Esophagus muscularis mucosa (tissue), 4 donors: ENCODE data around the gene CACNA2D3. TPM values are rescaled to one million over a fixed set of nuclear protein-coding genes. Genes with fewer than 3 reads are reported as not detected.

Source experiments
- DNase-seq: peaks from one replicate; pipeline ENCODE4 v3.0.0-alpha.2; 2017; ENCODE audit errors: extremely low spot score
- H3K27ac ChIP-seq, 4 donors: fragments of 200-600 bp; sonication (generic); replicated peaks in 1 of 4; 1 replicate in 3 of 4; 2 replicates in 1 of 4; pipeline ENCODE4 v1.5.1; 2016 to 2019; ENCODE audit warnings: mild to moderate bottlenecking in 1 of 4
- H3K27me3 ChIP-seq, 4 donors: fragments of 200-600 bp; sonication (generic); one replicate each; pipeline versions ENCODE4 v1.5.1 to v1.6.0; 2016 to 2019
- H3K36me3 ChIP-seq, 4 donors: fragments of 200-600 bp; sonication (generic); one replicate each; pipeline ENCODE4 v1.5.1; 2016 to 2019
- H3K4me1 ChIP-seq, 4 donors: fragments of 200-600 bp; sonication (generic); one replicate each; pipeline ENCODE4 v1.5.1; 2016 to 2019
- H3K4me3 ChIP-seq, 4 donors: fragments of 200-600 bp; sonication (generic); 1 replicate in 2 of 4; 2 replicates in 2 of 4; pipeline ENCODE4 v1.5.1; 2016 to 2019; ENCODE audit warnings: mild to moderate bottlenecking in 4 of 4, moderate library complexity in 1 of 4
- H3K9me3 ChIP-seq, 4 donors: fragments of 200-600 bp; sonication (generic); 1 replicate in 3 of 4; 2 replicates in 1 of 4; pipeline ENCODE4 v1.5.1; 2016 to 2019
- CTCF ChIP-seq, 3 experiments: fragments of 200-600 bp in 2 of 3; fragments of 450-650 bp in 1 of 3; sonication (generic) in 2 of 3; IDR thresholded peaks; one replicate each; pipeline ENCODE4 v1.5.1; 2017 to 2019; ENCODE audit warnings: antibody characterized with exemption in 3 of 3, mild to moderate bottlenecking in 2 of 3, moderate library complexity in 1 of 3
- EP300 ChIP-seq: sonication (generic); formaldehyde crosslinking; IDR thresholded peaks from one replicate; pipeline ENCODE4 v1.6.1; 2017; ENCODE audit warnings: antibody characterized with exemption
- POLR2A ChIP-seq: fragments of 450-650 bp; IDR thresholded peaks from one replicate; pipeline ENCODE4 v1.6.1; 2017; ENCODE audit warnings: antibody characterized with exemption, moderate library complexity, mild to moderate bottlenecking, low read depth
- POLR2AphosphoS5 ChIP-seq, 2 donors: sonication (generic); formaldehyde crosslinking; IDR thresholded peaks; one replicate each; pipeline ENCODE4 v1.6.1; 2017; ENCODE audit warnings: antibody characterized with exemption in 2 of 2
- WGBS: methylation state at CpG from one replicate; pipeline ENCODE4 v1.1.5; 2018; 5-methylcytosine and 5-hydroxymethylcytosine counted together
- intact Hi-C: fragments of 100-400 bp; cut with DNase I; formaldehyde crosslinking; loops from one replicate; pipeline ENCODE4 v1.15.1; 2023
- total RNA-seq, 4 donors: library from RNA; depleted of rRNA; stranded (reverse); fragments of >200 nt; gene quantifications; one replicate each; pipeline versions ENCODE4 v1.1.0 to v1.2.1, GENCODE V29; 2016

CACNA2D3 gene
- total RNA-seq, 4 donors from 2014 or later = 2.5 to 6.3 (median 3.9) TPM

- H3K4me3 ChIP-seq = no peak overlapping the region
- H3K27me3 ChIP-seq = no peaks in the 10 kb centered on the region
- DNase-seq = no peak
- H3K36me3 ChIP-seq = no peaks in the 10 kb centered on the region
- H3K9me3 ChIP-seq = peaks cover 0 to 8% (median 0%) of the 10 kb centered on the region in 4 donors
- no peak for TF ChIP-seq POLR2A
- TF ChIP-seq EP300 = no peak
- TF ChIP-seq CTCF (IDR thresholded peaks at IDR 0.05) = no peak
- no peak for TF ChIP-seq POLR2AphosphoS5 (IDR thresholded peaks at IDR 0.05)
- no peak overlapping the region for H3K27ac ChIP-seq
- intact Hi-C loops = no loop called here
- H3K4me1 ChIP-seq = no peaks in the 10 kb centered on the region
Measured at GRCh38 chr3:54649551-54649950, 527.2 kb downstream of the CACNA2D3 start.

DNA sequence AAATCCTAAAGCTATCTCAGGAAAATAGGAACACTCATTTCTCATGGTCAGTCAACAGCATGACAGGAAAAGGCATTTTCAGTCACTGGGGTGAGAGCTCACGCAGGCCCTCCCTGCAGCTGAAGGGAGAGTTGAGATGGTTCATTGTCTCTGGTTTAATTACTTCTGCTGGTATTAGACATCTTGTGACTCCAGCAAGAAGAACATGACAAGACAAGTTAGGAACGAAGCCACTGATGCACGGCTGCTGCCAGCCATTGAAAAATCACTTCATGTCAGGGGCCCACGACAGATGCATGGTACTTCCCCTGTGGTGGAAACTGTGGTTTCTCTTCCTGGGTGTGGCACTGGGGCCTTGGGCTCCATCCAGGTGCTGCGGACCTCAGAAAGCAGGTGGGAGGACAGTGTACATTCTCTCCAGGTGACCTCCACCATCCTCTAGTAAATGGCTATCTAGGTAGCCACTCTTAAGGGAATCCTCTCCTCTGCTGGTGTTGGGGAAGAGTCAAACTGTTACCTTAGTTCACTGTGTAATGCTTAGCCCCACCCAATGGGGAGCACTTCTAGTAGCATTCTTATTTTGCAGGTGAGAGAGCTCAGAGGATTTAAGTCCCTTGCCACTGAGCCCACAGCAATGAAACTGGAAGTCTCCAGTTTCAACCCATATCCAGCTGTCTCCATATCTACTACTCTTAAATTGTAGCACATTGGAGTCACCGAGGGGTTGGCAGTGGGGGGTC is 531.3 kb downstream of the CACNA2D3 start:
- intact Hi-C loops = no loop called here
- Histone ChIP-seq H3K4me1 (no peaks in the 10 kb centered on the region), H3K9me3 (no peaks in the 10 kb centered on the region), H3K27me3 (no peaks in the 10 kb centered on the region), H3K4me3 (no peak overlapping the region), H3K27ac (no peak overlapping the region), H3K36me3 (no peaks in the 10 kb centered on the region)
- no peak for DNase-seq
- 86% methylated on average over 5 of the region's 6 CpGs for WGBS
- no peak for TF ChIP-seq POLR2AphosphoS5 (IDR thresholded peaks at IDR 0.05)
- TF ChIP-seq EP300 = no peak
- TF ChIP-seq POLR2A = no peak
- TF ChIP-seq CTCF (IDR thresholded peaks at IDR 0.05) = no peak

DNA sequence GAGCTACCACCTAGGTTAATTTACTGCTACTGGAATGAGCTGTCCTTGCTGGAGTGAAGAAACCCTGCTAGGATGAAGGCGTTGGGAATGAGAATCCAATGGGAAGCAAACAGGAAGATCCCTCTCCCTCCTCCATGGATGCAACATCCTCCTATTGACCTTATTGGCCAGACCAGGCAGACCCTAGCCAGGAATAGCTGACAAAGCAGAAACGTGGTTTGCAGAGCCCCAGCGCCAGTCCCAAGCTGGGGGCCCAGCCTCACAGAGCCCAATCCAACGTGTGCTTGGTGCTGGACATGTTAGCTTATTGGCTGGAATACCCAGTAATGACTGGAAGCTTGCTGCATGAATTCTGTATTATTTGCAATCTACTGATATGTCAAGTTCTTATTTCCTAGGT is 532.4 kb downstream of the CACNA2D3 start:
- WGBS = 81% methylated on average over 2 of the region's 4 CpGs
- Histone ChIP-seq H3K4me3 (no peak overlapping the region), H3K9me3 (no peaks in the 10 kb centered on the region), H3K27me3 (no peaks in the 10 kb centered on the region), H3K36me3 (no peaks in the 10 kb centered on the region), H3K4me1 (no peaks in the 10 kb centered on the region), H3K27ac (no peak overlapping the region)
- intact Hi-C loops = no loop called here
- no peak for DNase-seq
- TF ChIP-seq EP300 (no peak), POLR2A (no peak), CTCF (IDR thresholded peaks at IDR 0.05) (no peak), POLR2AphosphoS5 (IDR thresholded peaks at IDR 0.05) (no peak)

GRCh38 chr3:54659347-54659746 is 537.0 kb downstream of the CACNA2D3 start:
- Histone ChIP-seq H3K36me3 (no peaks in the 10 kb centered on the region), H3K9me3 (no peaks in the 10 kb centered on the region), H3K4me3 (no peak overlapping the region), H3K27ac (no peak overlapping the region), H3K27me3 (no peaks in the 10 kb centered on the region), H3K4me1 (peaks cover 0 to 22% (median 20%) of the 10 kb centered on the region in 4 donors)
- DNase-seq = no peak
- WGBS = 90% methylated on average over 3 of the region's 3 CpGs
- intact Hi-C loops = no loop called here
- TF ChIP-seq CTCF (IDR thresholded peaks at IDR 0.05) (no peak), POLR2AphosphoS5 (IDR thresholded peaks at IDR 0.05) (no peak), EP300 (no peak), POLR2A (no peak)

DNA sequence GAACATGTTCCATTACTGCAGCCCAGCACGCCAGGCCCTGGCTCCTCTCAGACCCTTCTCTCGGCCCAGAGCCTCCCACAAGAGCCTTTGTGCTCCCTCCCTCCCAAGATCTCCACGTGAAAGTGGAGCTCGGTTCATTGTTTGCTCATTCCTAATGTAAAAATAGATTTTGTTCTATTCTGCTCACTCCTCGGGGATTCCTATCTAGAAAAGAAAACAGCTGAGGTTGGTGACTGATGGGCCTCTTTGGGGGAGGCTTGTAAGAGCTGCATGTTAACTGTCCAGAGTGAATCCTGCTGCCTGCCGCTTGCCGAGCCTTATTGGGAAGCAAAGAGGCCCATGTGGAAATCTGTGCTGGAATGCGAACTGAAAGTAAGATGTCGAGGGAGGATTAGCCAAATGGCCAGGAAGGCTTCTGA is 538.4 kb downstream of the CACNA2D3 start:
- intact Hi-C loops = no loop called here
- H3K4me1 ChIP-seq = peaks cover 0 to 22% (median 20%) of the 10 kb centered on the region in 4 donors
- 40% methylated on average over 9 of the region's 9 CpGs for WGBS
- peak; percentile 94 for DNase-seq
- no peak for TF ChIP-seq EP300
- TF ChIP-seq POLR2A = no peak
- TF ChIP-seq POLR2AphosphoS5 (IDR thresholded peaks at IDR 0.05) = peak in 1 of 2 donors; percentile 56
- no peak for TF ChIP-seq CTCF (IDR thresholded peaks at IDR 0.05)
- no peaks in the 10 kb centered on the region for H3K36me3 ChIP-seq
- H3K9me3 ChIP-seq = no peaks in the 10 kb centered on the region
- H3K27me3 ChIP-seq = no peaks in the 10 kb centered on the region
- peak overlapping the region; percentile 67 to 79 (median 70) for H3K27ac ChIP-seq
- H3K4me3 ChIP-seq = peak overlapping the region in 2 of 4 donors; percentile 5 to 26
